ENCODE results near the gene PSMG4.

PSMG4 gene

GRCh38 chr6:3217286-3217685 is 41.5 kb upstream of the PSMG4 start:
- H3K9me3 ChIP-seq (ENCODE audit: insufficient read depth, low read length): no peaks in the 10 kb centered on the region
- peaks cover 7% of the 10 kb centered on the region; the same call in 1 of the 2 replicates for H3F3A ChIP-seq (ENCODE audit: insufficient read depth)
- TF ChIP-seq EZH2phosphoT487 (conservative IDR thresholded peaks at IDR 0.05; ENCODE audit: low read length): no peak
- TF ChIP-seq, protein P1, sequence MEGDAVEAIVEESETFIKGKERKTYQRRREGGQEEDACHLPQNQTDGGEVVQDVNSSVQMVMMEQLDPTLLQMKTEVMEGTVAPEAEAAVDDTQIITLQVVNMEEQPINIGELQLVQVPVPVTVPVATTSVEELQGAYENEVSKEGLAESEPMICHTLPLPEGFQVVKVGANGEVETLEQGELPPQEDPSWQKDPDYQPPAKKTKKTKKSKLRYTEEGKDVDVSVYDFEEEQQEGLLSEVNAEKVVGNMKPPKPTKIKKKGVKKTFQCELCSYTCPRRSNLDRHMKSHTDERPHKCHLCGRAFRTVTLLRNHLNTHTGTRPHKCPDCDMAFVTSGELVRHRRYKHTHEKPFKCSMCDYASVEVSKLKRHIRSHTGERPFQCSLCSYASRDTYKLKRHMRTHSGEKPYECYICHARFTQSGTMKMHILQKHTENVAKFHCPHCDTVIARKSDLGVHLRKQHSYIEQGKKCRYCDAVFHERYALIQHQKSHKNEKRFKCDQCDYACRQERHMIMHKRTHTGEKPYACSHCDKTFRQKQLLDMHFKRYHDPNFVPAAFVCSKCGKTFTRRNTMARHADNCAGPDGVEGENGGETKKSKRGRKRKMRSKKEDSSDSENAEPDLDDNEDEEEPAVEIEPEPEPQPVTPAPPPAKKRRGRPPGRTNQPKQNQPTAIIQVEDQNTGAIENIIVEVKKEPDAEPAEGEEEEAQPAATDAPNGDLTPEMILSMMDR (IDR thresholded peaks at IDR 0.05; ENCODE audit: insufficient read depth, low read length, poor library complexity, severe bottlenecking): no peak
- no peak overlapping the region for H3K27ac ChIP-seq (ENCODE audit: low read depth, low read length)
- no peaks in the 10 kb centered on the region for H3K9me2 ChIP-seq (replicated peaks; ENCODE audit: insufficient read depth, low read length)
- no peaks in the 10 kb centered on the region for H3K79me2 ChIP-seq (ENCODE audit: insufficient read depth, low read length)
- H3K4me3 ChIP-seq (ENCODE audit: insufficient read depth, low read length, poor library complexity, severe bottlenecking): no peak overlapping the region
- H3K4me2 ChIP-seq (ENCODE audit: low read depth, low read length, poor library complexity, severe bottlenecking): no peak overlapping the region
- no peaks in the 10 kb centered on the region for H4K20me1 ChIP-seq (ENCODE audit: low read depth, low read length)
- no peak overlapping the region for H3K9ac ChIP-seq (ENCODE audit: low read length)
- H2AFZ ChIP-seq (ENCODE audit: low read depth, low read length, severe bottlenecking): no peak overlapping the region
- H3K27me3 ChIP-seq (ENCODE audit: low read length): no peaks in the 10 kb centered on the region
- H3K36me3 ChIP-seq (ENCODE audit: low read length): no peaks in the 10 kb centered on the region

DNA sequence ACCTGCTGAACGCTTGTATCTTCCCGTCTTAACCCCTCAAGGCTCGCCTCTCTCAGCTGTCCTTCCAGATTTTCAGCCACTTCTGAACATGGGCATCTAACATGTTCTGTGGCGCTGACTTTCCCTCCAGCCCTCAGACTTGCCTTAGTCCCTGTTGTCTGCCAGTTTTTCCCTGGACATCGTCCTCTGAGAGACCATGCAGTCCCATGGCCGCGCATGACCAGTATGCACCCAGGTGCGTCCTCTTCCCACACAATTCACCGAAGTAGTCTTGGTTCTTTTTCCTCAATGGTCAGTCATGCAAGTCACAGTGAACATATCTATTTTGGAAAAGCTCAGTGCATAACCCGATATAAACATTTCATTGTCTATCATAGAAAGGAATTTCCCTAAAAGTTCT is 40.5 kb upstream of the PSMG4 start:
- Histone ChIP-seq H2AFZ (ENCODE audit: low read depth, low read length, severe bottlenecking) (no peak overlapping the region), H3K27ac (ENCODE audit: low read depth, low read length) (no peak overlapping the region), H3K79me2 (ENCODE audit: insufficient read depth, low read length) (no peaks in the 10 kb centered on the region), H3K27me3 (ENCODE audit: low read length) (no peaks in the 10 kb centered on the region), H3K4me3 (ENCODE audit: insufficient read depth, low read length, poor library complexity, severe bottlenecking) (no peak overlapping the region), H3K36me3 (ENCODE audit: low read length) (peaks cover 3% of the 10 kb centered on the region; the same call in 1 of the 2 replicates), H3F3A (ENCODE audit: insufficient read depth) (peaks cover 13% of the 10 kb centered on the region; the same call in 1 of the 2 replicates), H3K9ac (ENCODE audit: low read length) (no peak overlapping the region), H3K9me3 (ENCODE audit: insufficient read depth, low read length) (no peaks in the 10 kb centered on the region), H3K9me2 (replicated peaks; ENCODE audit: insufficient read depth, low read length) (no peaks in the 10 kb centered on the region), H3K4me2 (ENCODE audit: low read depth, low read length, poor library complexity, severe bottlenecking) (no peak overlapping the region), H4K20me1 (ENCODE audit: low read depth, low read length) (no peaks in the 10 kb centered on the region)
- TF ChIP-seq, protein P1 (IDR thresholded peaks at IDR 0.05; ENCODE audit: insufficient read depth, low read length, poor library complexity, severe bottlenecking): no peak
- no peak for TF ChIP-seq EZH2phosphoT487 (conservative IDR thresholded peaks at IDR 0.05; ENCODE audit: low read length)

DNA sequence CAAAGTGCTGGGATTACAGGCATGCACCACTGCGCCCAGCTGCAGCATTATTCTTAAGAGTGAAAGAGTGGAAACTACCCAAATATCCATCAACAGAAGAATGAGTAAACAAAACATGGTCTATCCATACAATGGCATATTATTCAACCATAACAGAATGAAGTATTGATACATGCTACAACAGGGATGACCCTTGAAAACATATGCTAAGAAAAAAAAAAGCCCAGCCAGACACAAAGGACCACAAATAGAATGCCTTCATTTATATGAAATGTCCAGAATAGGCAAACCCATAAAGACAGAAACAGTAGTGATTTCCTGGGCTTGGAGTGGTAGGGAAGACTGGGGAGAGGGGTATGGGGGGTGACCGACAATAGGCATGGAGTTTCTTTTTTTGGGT is 38.4 kb upstream of the PSMG4 start:
- no peaks in the 10 kb centered on the region for H3K9me3 ChIP-seq (ENCODE audit: insufficient read depth, low read length)
- peaks cover 15% of the 10 kb centered on the region; the same call in 1 of the 2 replicates for H3K36me3 ChIP-seq (ENCODE audit: low read length)
- H3K4me3 ChIP-seq (ENCODE audit: insufficient read depth, low read length, poor library complexity, severe bottlenecking): no peak overlapping the region
- no peak overlapping the region for H2AFZ ChIP-seq (ENCODE audit: low read depth, low read length, severe bottlenecking)
- no peak overlapping the region for H3K9ac ChIP-seq (ENCODE audit: low read length)
- no peaks in the 10 kb centered on the region for H3K79me2 ChIP-seq (ENCODE audit: insufficient read depth, low read length)
- H3K4me2 ChIP-seq (ENCODE audit: low read depth, low read length, poor library complexity, severe bottlenecking): no peak overlapping the region
- no peaks in the 10 kb centered on the region for H3K9me2 ChIP-seq (replicated peaks; ENCODE audit: insufficient read depth, low read length)
- H3F3A ChIP-seq (ENCODE audit: insufficient read depth): peaks cover 24% of the 10 kb centered on the region; the same call in 1 of the 2 replicates
- H3K27ac ChIP-seq (ENCODE audit: low read depth, low read length): no peak overlapping the region
- H3K27me3 ChIP-seq (ENCODE audit: low read length): no peaks in the 10 kb centered on the region
- no peak for TF ChIP-seq EZH2phosphoT487 (conservative IDR thresholded peaks at IDR 0.05; ENCODE audit: low read length)
- TF ChIP-seq, protein P1 (IDR thresholded peaks at IDR 0.05; ENCODE audit: insufficient read depth, low read length, poor library complexity, severe bottlenecking): no peak
- H4K20me1 ChIP-seq (ENCODE audit: low read depth, low read length): no peaks in the 10 kb centered on the region
